AG09319 (cell line): Measurements from ENCODE around the gene SFMBT2.
"Not testable (repeated sequence)": the region's sequence is repeated elsewhere in the genome, so short reads cannot be mapped to it uniquely, and the experiment has no call there.

Source experiments
- DNase-seq: peaks from one replicate; pipeline ENCODE4 v3.0.0-alpha.2; 2010; ENCODE audit warnings: low read depth; ENCODE audit errors: extremely low read depth
- CTCF ChIP-seq: IDR thresholded peaks from 2 replicates; pipeline ENCODE4 v1.5.1; 2011; ENCODE audit warnings: low read depth, mild to moderate bottlenecking, inconsistent platforms, low read length, moderate library complexity

Gene SFMBT2

GRCh38 chr10:7312488-7312857 lies 98.4 kb downstream of the SFMBT2 start:
- DNase-seq: no peak
- TF ChIP-seq CTCF: no peak

- DNase-seq: not testable (repeated sequence)
Observed at GRCh38 chr10:7311850-7312487, 98.9 kb downstream of the SFMBT2 start.

- TF ChIP-seq CTCF: no peak
- no peak for DNase-seq
Observed at GRCh38 chr10:7311218-7311849, 99.5 kb downstream of the SFMBT2 start.

GRCh38 chr10:7310076-7310475 lies 100.8 kb downstream of the SFMBT2 start:
- TF ChIP-seq CTCF: no peak
- DNase-seq: no peak

GRCh38 chr10:7308826-7309225 lies 102.0 kb downstream of the SFMBT2 start:
- no peak for DNase-seq
- TF ChIP-seq CTCF: no peak

- no peak for TF ChIP-seq CTCF
- no peak for DNase-seq
Observed at GRCh38 chr10:7306616-7307015, 104.2 kb downstream of the SFMBT2 start.

- DNase-seq: no peak
- no peak for TF ChIP-seq CTCF
Observed at GRCh38 chr10:7306147-7306546, 104.7 kb downstream of the SFMBT2 start.

GRCh38 chr10:7305053-7305452 lies 105.8 kb downstream of the SFMBT2 start:
- no peak for TF ChIP-seq CTCF
- DNase-seq: no peak
